ENCODE data around the gene ITGB1.

ITGB1 gene

GRCh38 chr10:32954545-32955298 is 3.3 kb downstream of the ITGB1 start:
- DNase-seq, result no peak

- no peak for DNase-seq
Measured at GRCh38 chr10:32954080-32954479, 4.0 kb downstream of the ITGB1 start.

- DNase-seq, result no peak
Measured at GRCh38 chr10:32953277-32953927, 4.6 kb downstream of the ITGB1 start.

- DNase-seq, result no peak
Measured at GRCh38 chr10:32952541-32953276, 5.3 kb downstream of the ITGB1 start.

- DNase-seq, result no peak
Measured at GRCh38 chr10:32952094-32952493, 5.9 kb downstream of the ITGB1 start.

GRCh38 chr10:32951111-32951510 is 6.9 kb downstream of the ITGB1 start:
- DNase-seq, result no peak

GRCh38 chr10:32950591-32951108 is 7.4 kb downstream of the ITGB1 start:
- no peak for DNase-seq

- no peak for DNase-seq
Measured at GRCh38 chr10:32949221-32949678, 8.8 kb downstream of the ITGB1 start.

- DNase-seq, result no peak
Measured at GRCh38 chr10:32948451-32948850, 9.6 kb downstream of the ITGB1 start.

- no peak for DNase-seq
Measured at GRCh38 chr10:32947586-32947985, 10.4 kb downstream of the ITGB1 start.

GRCh38 chr10:32946108-32946507 is 11.9 kb downstream of the ITGB1 start:
- DNase-seq, result no peak

GRCh38 chr10:32943854-32944661 is 14.0 kb downstream of the ITGB1 start:
- no peak for DNase-seq

- no peak for DNase-seq
Measured at GRCh38 chr10:32943395-32943794, 14.6 kb downstream of the ITGB1 start.

GRCh38 chr10:32942081-32942480 is 15.9 kb downstream of the ITGB1 start:
- no peak for DNase-seq

- DNase-seq, result no peak
Measured at GRCh38 chr10:32941357-32941756, 16.7 kb downstream of the ITGB1 start.

- no peak for DNase-seq
Measured at GRCh38 chr10:32940321-32941301, 17.4 kb downstream of the ITGB1 start.

- DNase-seq, result no peak
Measured at GRCh38 chr10:32939296-32940111, 18.5 kb downstream of the ITGB1 start.

- DNase-seq, result peak; percentile 58
Measured at GRCh38 chr10:32938554-32939061, 19.4 kb downstream of the ITGB1 start.

- no peak for DNase-seq
Measured at GRCh38 chr10:32937911-32938424, 20.1 kb downstream of the ITGB1 start.

- no peak for DNase-seq
Measured at GRCh38 chr10:32932225-32932729, 25.8 kb downstream of the ITGB1 start.
